ENCODE data around the gene WNT3. TPM values are rescaled to one million over a fixed set of nuclear protein-coding genes. Genes with fewer than 3 reads are reported as not detected.

The WNT3 gene
- total and polyA plus RNA-seq, 8 donors = 0.24 to 0.72 (median 0.38) TPM

- no peak overlapping the region for H3K27ac ChIP-seq
- DNase-seq (no peak), FAIRE-seq (no peak), ATAC-seq (no peak)
- H3K36me3 ChIP-seq = no peaks in the 10 kb centered on the region
- no peaks in the 10 kb centered on the region for H3K27me3 ChIP-seq
- 56 to 69% methylated on average over 3 of the region's 3 CpGs for WGBS, 2 donors
- no peak overlapping the region for H3K4me3 ChIP-seq
- H3K4me1 ChIP-seq = no peaks in the 10 kb centered on the region
- no peaks in the 10 kb centered on the region for H3K9me3 ChIP-seq
- intact Hi-C loops (cut with DNase I) = no loop called here
- no peak for TF ChIP-seq CTCF (IDR thresholded peaks at IDR 0.05)
Measured at GRCh38 chr17:46726206-46726605, 92.3 kb downstream of the WNT3 start.

GRCh38 chr17:46722662-46723285, 95.7 kb downstream of the WNT3 start:
- intact Hi-C loops (cut with DNase I) = no loop called here
- H3K4me3 ChIP-seq = no peak overlapping the region
- H3K36me3 ChIP-seq = no peaks in the 10 kb centered on the region
- H3K4me1 ChIP-seq = peaks cover 0 to 5% (median 0%) of the 10 kb centered on the region in 3 donors
- no peak overlapping the region for H3K27ac ChIP-seq
- ATAC-seq (no peak), FAIRE-seq (no peak), DNase-seq (no peak)
- TF ChIP-seq CTCF (IDR thresholded peaks at IDR 0.05) = no peak
- H3K9me3 ChIP-seq = no peaks in the 10 kb centered on the region
- no peaks in the 10 kb centered on the region for H3K27me3 ChIP-seq
- 68% methylated on average over 7 of the region's 7 CpGs for WGBS, 2 donors

GRCh38 chr17:46720408-46720807, 98.1 kb downstream of the WNT3 start:
- no peak for TF ChIP-seq CTCF (IDR thresholded peaks at IDR 0.05)
- Histone ChIP-seq H3K9me3 (no peaks in the 10 kb centered on the region), H3K4me3 (no peak overlapping the region), H3K27ac (no peak overlapping the region), H3K36me3 (peaks cover 0 to 3% (median 0%) of the 10 kb centered on the region in 3 donors), H3K27me3 (no peaks in the 10 kb centered on the region), H3K4me1 (peaks cover 0 to 5% (median 0%) of the 10 kb centered on the region in 3 donors)
- intact Hi-C loops (cut with DNase I) = no loop called here
- ATAC-seq (peak in 1 of 4 donors; percentile 38), DNase-seq (no peak), FAIRE-seq (no peak)
- WGBS, 2 donors = 25 to 28% methylated on average over 5 of the region's 5 CpGs

GRCh38 chr17:46719891-46720290, 98.6 kb downstream of the WNT3 start:
- no peak overlapping the region for H3K27ac ChIP-seq
- H3K9me3 ChIP-seq = no peaks in the 10 kb centered on the region
- DNase-seq = no peak
- H3K36me3 ChIP-seq = peaks cover 0 to 3% (median 0%) of the 10 kb centered on the region in 3 donors
- FAIRE-seq = no peak
- TF ChIP-seq CTCF (IDR thresholded peaks at IDR 0.05) = no peak
- peaks cover 0 to 5% (median 0%) of the 10 kb centered on the region in 3 donors for H3K4me1 ChIP-seq
- WGBS, 2 donors = 48 to 66% methylated on average over 3 of the region's 3 CpGs
- no peak overlapping the region for H3K4me3 ChIP-seq
- ATAC-seq = no peak
- no peaks in the 10 kb centered on the region for H3K27me3 ChIP-seq
- intact Hi-C loops (cut with DNase I) = no loop called here

- DNase-seq (no peak), ATAC-seq (no peak), FAIRE-seq (no peak)
- Histone ChIP-seq H3K27me3 (no peaks in the 10 kb centered on the region), H3K4me3 (no peak overlapping the region), H3K4me1 (peaks cover 0 to 5% (median 0%) of the 10 kb centered on the region in 3 donors), H3K9me3 (no peaks in the 10 kb centered on the region), H3K27ac (no peak overlapping the region), H3K36me3 (peaks cover 0 to 7% (median 3%) of the 10 kb centered on the region in 3 donors)
- 94% methylated on average over 4 of the region's 4 CpGs for WGBS, 2 donors
- intact Hi-C loops (cut with DNase I) = no loop called here
- TF ChIP-seq CTCF (IDR thresholded peaks at IDR 0.05) = no peak
Measured at GRCh38 chr17:46717999-46718398, 100.5 kb downstream of the WNT3 start.
